ENCODE measurements around the gene CMIP. TPM values are rescaled to one million over a fixed set of nuclear protein-coding genes. Genes with fewer than 3 reads are reported as not detected.

CMIP gene
- total RNA-seq, 1 donor from 2014 or later, result 72.7 TPM

DNA sequence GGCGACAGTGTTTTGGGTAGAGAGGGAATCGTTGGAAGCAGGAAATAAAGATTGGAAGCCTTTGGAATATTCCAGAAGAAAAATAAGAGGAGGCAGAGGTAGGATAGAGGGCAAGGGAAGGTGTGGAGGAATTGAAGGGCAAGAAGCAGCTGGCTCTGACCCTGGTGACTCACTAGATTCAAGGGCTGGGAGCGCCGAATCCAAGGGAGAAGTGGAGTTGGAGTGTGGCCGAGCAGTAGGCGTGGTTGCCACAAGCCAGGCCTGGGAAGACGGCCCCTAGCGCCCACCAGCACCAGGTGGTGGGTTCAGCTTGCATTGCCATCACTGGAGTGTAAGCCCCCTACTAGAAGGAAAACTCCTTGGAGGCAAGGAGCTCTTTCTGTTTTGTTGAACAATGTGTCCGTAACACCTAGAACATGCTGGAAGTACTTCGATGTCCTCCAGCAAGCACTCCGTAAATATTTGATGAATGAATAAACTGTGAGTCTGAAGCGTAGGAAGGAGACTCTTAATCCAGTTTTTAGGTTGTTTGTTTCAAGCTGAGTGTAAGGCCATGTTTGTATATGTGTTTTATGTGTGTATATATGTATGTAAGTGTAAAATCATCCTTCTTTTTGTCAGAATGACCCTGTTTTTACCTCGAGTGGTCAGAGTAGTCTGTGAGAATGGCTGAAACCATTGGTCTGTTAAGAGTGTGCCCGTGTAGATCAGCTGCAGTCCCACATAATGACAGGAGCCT is 139.5 kb downstream of the CMIP start:
- intact Hi-C loops (cut with DNase I), result no loop called here
- DNase-seq (ENCODE audit: low spot score) (no peak), ATAC-seq (no peak)

DNA sequence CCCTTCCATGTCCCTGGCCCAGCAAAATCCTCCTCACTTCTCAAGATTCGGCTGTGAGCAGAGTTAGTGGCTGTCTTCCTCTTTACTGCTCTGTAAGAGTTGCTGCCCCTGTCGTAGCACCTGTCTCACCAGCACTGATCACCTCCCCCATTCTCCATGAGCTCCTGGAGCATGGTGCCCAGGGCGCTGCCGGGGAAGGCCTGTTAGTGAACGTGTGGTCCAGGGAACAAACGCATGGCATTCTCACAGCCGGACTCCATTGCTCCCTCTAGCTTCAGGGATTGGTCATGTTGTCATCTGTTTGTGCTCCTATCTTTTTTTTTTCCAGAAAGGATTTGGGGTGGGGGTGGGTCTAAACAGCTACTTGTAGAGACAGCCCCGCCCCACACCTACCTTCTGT is 141.2 kb downstream of the CMIP start:
- DNase-seq (ENCODE audit: low spot score) (no peak), ATAC-seq (no peak)
- intact Hi-C loops (cut with DNase I), result no loop called here

- ATAC-seq (no peak), DNase-seq (ENCODE audit: low spot score) (no peak)
- intact Hi-C loops (cut with DNase I), result no loop called here
Measured at GRCh38 chr16:81586417-81586816, 141.8 kb downstream of the CMIP start.

GRCh38 chr16:81586977-81587625 is 142.5 kb downstream of the CMIP start:
- intact Hi-C loops (cut with DNase I), result no loop called here
- no peak for ATAC-seq
- DNase-seq (ENCODE audit: low spot score), result no peak

GRCh38 chr16:81587626-81588160 is 143.1 kb downstream of the CMIP start:
- DNase-seq (ENCODE audit: low spot score) (no peak), ATAC-seq (no peak)
- intact Hi-C loops (cut with DNase I), result no loop called here

DNA sequence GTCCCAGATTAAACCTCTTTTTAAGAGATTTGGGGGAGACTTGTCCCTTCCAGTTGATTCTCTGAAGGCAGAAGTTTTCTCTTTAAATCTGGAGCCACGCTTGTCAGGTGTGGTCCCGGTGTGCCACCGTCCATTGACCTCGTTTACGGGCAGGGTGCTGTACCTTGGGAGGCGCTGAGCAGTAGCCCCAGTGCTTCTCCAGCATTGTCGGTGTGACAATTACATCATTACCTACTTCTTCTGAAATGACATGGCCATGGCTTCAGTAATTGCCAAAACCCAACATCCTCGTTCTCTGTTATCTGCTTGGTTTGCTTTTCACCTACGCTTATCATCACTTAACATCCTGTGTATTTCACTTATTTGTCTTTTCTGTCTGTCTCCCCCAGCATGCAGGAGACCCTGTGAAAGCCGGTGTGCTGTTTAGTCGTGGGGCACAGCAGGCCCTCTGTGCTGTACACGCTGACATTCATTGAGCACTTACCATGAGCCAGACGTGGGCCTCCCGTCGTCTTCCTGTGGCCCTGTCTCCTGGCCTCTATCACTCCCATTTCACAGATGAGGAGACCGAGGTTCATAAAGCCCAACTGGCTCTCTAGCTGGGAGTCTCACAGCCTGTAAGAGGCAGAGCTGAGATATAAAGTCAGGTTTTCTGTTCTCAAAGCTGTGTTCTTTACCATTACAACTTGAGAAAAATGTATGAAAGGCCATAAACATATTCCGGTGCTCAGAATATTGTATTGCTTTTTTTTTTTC is 143.9 kb downstream of the CMIP start:
- ATAC-seq, result no peak
- intact Hi-C loops (cut with DNase I), result no loop called here
- DNase-seq (ENCODE audit: low spot score), result no peak

- intact Hi-C loops (cut with DNase I), result no loop called here
- ATAC-seq (no peak), DNase-seq (ENCODE audit: low spot score) (no peak)
Measured at GRCh38 chr16:81589975-81590650, 145.5 kb downstream of the CMIP start.

DNA sequence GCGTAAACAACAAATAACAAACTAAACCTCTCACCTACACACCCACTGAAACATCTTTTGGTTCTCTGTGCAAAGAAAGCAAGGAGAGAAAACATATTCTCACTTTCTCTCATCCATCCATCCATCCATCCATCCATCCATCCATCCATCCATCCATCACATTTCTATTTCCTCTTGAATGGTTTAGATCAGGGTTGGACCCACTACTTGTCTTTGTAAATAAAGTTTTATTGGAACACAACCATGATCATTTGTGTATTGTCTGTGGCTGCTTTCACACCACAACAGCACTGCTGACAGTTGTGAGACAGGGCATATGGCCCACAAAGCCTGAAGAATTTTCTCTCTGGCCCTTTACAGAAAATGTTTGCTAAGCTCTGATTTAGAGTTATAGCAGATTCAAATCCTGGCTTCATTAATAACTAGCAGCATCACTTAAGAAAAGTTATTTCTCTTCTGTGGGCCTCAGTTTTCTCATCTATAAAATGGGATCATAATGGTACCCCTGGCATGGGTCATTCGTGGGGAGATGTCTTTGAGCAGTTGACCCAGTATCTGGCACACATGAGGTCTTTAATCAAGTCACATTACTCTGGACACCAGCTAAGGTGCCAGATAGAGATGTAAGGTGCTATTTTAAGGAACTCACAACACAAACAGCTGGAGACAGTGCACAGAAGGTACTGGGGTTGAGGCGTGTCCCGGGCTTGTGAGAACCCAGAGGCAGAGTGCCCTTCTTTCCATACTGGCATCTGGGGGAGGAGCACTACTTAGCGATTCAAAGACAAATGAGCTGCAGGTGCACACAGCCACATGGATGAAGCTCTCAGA is 146.3 kb downstream of the CMIP start:
- ATAC-seq (no peak), DNase-seq (ENCODE audit: low spot score) (no peak)
- intact Hi-C loops (cut with DNase I), result no loop called here

GRCh38 chr16:81591545-81591870 is 146.9 kb downstream of the CMIP start:
- ATAC-seq (no peak), DNase-seq (ENCODE audit: low spot score) (no peak)
- intact Hi-C loops (cut with DNase I), result no loop called here

- no peak for ATAC-seq
- no peak for DNase-seq (ENCODE audit: low spot score)
- intact Hi-C loops (cut with DNase I), result no loop called here
Measured at GRCh38 chr16:81592353-81592866, 147.8 kb downstream of the CMIP start.

DNA sequence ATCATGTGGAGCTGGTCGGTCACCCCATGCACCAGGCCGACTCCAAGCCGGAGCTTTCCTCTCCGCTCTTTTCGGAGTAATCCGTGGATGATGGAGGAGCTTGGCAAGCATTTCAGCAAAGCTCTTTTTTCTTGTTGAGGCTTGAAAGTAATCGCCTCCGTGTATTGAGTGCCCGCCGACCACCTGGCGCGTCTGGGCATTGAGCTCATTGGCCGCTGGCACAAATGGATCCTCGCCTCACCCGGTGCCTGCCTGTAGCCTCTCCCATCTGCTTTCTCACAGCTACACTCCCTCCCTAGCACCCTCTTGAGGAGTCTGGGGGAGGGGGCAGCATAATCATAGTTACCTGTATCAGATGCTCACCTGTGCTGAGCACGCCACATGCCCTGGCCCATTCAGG is 148.9 kb downstream of the CMIP start:
- ATAC-seq, result no peak
- intact Hi-C loops (cut with DNase I), result no loop called here

GRCh38 chr16:81595629-81596292 is 151.2 kb downstream of the CMIP start:
- intact Hi-C loops (cut with DNase I), result no loop called here
- ATAC-seq, result no peak
- no peak for DNase-seq (ENCODE audit: low spot score)

More for the DNA sequence above, 148.9 kb downstream of the CMIP start:
- no peak for DNase-seq (ENCODE audit: low spot score)

DNA sequence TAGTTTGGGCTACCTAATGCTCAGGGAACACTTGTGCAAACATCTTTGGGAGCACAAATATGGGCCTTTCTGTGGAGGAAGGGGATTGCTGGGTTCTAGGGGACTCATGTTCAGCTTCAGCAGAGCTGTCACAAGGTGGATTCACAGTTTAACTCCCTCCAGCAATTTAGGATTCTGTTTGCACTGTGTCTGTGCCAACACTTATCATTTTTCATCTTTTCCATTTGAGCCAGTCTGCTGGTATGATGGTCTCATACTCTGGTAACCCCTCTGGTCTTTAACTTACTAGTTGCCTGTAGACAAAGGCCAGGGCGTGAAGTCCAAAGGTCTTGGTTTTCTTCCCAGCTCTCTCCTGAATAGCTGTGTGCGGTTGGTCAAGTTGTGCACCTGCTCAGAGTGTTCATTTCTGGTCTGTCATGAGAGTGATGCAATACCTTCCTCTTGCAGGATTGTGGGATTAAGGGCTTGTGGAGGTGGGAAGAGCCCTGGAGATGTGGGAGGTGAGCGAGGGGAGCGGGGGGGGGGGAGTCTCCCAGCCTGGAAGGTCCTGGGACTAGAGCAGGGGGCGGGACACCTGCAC is 152.6 kb downstream of the CMIP start:
- ATAC-seq, result no peak
- DNase-seq (ENCODE audit: low spot score), result no peak
- intact Hi-C loops (cut with DNase I), result no loop called here

DNA sequence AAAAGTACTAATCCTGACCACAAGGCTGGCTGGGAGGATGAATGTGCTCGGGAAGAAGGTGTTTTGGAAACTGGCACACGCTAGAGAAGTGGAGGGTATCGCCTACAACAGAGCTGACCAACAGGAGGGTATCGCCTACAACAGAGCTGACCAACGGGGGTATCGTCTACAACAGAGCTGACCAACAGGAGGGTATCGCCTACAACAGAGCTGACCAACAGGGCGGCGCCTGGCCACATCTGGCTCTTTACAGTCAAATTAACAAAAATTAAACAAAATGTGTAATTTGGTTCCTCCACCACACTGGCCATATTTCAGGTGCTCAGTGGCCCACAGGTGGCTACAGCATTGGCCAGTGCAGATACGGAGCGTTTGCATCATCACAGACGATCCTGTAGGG is 153.5 kb downstream of the CMIP start:
- DNase-seq (ENCODE audit: low spot score) (no peak), ATAC-seq (no peak)
- intact Hi-C loops (cut with DNase I), result no loop called here

- intact Hi-C loops (cut with DNase I), result no loop called here
- no peak for DNase-seq (ENCODE audit: low spot score)
- ATAC-seq, result no peak
Measured at GRCh38 chr16:81599034-81599744, 154.6 kb downstream of the CMIP start.

DNA sequence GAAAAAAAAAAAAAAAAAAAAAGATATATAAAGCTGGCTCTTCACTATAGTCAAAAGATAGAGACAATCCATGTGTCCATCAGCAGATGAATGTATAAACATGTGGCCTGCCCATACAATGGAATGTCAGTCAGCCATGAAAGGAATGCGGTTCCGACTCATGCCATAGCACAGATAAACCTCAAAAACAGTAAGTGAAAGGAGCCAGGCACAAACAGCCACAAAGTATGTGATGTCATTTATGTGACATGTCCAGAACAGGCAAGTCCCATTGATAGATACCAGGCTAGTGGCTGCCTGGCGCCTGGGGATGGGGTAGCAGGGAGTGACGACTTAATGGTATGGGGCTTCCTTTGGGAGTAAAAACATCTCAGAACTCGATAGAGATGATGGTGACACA is 155.7 kb downstream of the CMIP start:
- ATAC-seq, result no peak
- intact Hi-C loops (cut with DNase I), result no loop called here
- DNase-seq (ENCODE audit: low spot score), result no peak

DNA sequence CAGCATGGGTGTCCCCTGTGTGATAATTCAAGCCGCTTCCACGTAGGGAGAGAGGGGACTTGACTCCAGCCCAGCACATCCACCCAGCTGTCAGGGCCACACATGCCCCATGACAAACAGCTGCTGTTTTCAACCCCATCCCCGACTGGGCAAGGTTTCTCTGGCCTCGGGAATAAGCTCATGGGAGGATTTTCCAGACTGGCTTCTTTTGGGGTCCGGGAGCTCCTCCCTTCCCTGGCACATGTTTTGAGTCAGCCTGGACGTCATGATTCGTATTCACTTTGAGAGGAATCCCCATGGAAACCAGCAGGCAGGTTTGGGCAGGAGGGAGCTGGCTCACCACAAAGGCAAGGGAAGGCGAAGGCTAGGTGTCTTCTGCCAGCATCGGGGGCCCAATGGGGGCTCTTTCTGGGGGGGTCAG is 156.4 kb downstream of the CMIP start:
- intact Hi-C loops (cut with DNase I), result no loop called here
- ATAC-seq (peak; percentile 75), DNase-seq (ENCODE audit: low spot score) (no peak)
